GM12873 (cell line): ENCODE measurements around the gene AOAH.

Source experiments
- CTCF ChIP-seq: IDR thresholded peaks from 2 replicates; pipeline ENCODE4 v1.5.1; 2012; ENCODE audit warnings: low read depth, mild to moderate bottlenecking, moderate library complexity, low read length, control low read depth; ENCODE audit not compliant: insufficient read depth; ENCODE audit errors: missing control alignments

Gene AOAH

GRCh38 chr7:36723951-36724664, at the start of gene AOAH:
AOAH (minus strand) TSS chr7:36724494; CDS start chr7:36724148, 346 bp downstream.
- TF ChIP-seq CTCF: no peak

- TF ChIP-seq CTCF: no peak
Observed at GRCh38 chr7:36766451-36766850, 42.2 kb upstream of the AOAH start.

DNA sequence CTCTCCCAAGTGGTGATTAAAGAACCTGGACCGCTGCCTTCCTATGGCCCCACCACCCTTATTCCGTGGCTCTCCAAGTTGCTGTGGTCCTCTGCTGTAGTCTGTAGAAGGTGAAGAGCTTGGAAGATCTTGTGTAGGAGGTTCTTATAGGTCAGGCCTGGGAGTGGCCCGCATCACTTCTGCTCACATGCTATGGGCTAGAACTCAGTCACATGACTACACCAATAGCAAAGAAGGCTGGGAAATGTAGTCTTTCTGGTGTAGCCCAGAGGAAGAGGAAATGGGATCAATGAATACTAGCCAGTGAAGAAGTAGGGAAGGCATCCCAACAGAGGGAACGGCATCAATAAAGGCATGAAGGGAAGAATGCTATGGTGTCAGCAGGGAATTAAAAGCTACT, 41.3 kb upstream of the AOAH start:
- no peak for TF ChIP-seq CTCF

DNA sequence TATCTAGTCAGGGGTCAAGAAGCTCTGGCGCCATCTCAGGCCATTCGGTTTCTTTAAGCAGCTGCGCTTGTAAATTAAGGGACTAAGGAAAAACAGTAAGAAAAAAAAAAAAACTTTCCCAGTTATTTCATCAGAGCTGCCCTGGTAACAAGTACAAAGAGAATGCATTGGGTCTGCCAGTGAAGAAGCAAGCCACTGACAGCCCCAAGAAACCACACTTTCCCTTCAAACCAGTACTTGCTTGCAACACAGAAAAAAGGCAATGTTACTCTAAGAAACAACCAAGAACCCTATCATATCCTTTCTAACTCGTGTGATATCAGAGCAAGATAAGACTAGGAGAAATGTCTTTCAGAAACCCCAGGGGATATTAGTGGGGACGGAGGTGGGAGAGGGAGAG, 40.6 kb upstream of the AOAH start:
- TF ChIP-seq CTCF: no peak

GRCh38 chr7:36763132-36763816, 39.0 kb upstream of the AOAH start:
- TF ChIP-seq CTCF: no peak

DNA sequence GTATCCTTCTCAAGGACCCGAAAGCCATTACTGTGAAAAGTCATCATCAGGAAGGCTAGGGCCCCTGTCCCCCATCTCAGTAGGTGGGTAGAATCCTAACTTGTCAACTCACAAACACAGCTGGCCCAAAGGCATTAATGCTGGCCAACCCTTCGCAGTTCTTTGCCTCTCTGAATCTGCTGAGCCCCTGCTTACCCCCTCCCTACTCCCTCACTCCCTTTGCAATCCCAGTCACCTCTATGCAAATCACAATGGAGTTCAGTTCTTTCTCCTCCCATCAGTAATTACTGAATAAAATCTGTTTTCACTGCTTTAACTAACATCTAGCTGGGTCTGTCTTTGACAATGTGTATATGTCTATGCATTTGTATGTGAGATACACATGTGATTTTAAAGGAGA, 38.1 kb upstream of the AOAH start:
- no peak for TF ChIP-seq CTCF

DNA sequence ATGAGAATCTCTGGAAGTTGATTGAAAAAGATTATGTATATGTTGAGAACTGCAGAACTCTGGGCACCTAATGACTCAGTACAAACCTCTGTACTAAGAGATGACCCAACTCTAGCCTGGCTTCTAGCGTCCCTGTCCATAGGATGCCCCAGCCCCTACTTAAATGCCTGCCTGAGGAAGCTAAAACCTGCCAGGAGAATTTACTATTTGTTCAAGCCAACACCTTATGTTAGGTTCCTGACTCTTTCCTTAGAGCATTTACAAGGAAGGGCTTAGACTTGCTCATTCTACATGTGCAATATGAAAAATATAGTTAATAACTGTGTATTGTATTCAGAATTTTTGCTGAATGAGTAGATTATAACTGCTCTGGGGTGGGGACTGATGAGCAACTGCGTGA, 37.5 kb upstream of the AOAH start:
- TF ChIP-seq CTCF: no peak
